Uterus (tissue), 2 donors: Measurements from ENCODE around the gene MEIS1.

ENCODE experiments used
- CTCF ChIP-seq, 4 experiments: fragments of 200-600 bp in 2 of 4; fragments of 450-650 bp in 2 of 4; sonication (generic) in 2 of 4; IDR thresholded peaks; one replicate each; pipeline ENCODE4 v1.5.1; 2016 to 2019; ENCODE audit warnings: antibody characterized with exemption in 4 of 4, mild to moderate bottlenecking in 2 of 4, moderate library complexity in 1 of 4
- POLR2A ChIP-seq, 2 donors: fragments of 450-650 bp; IDR thresholded peaks; one replicate each; pipeline ENCODE4 v1.6.1; 2016; ENCODE audit warnings: antibody characterized with exemption in 2 of 2, mild to moderate bottlenecking in 1 of 2, moderate library complexity in 1 of 2

GRCh38 chr2:66530651-66531050 is 95.7 kb downstream of the MEIS1 start:
- TF ChIP-seq POLR2A (IDR thresholded peaks at IDR 0.05) (no peak), CTCF (IDR thresholded peaks at IDR 0.05) (no peak)
